ENCODE data around the gene HIF3A.

HIF3A gene

GRCh38 chr19:46381756-46382345, 85.0 kb downstream of the HIF3A start:
- DNase-seq (ENCODE audit: low read depth in 2 of 3, low spot score in 2 of 3), result no peak

GRCh38 chr19:46383171-46383815, 86.5 kb downstream of the HIF3A start:
- DNase-seq (ENCODE audit: low read depth in 2 of 3, low spot score in 2 of 3), result no peak

- no peak for DNase-seq (ENCODE audit: low read depth in 2 of 3, low spot score in 2 of 3)
Observed at GRCh38 chr19:46383846-46384245, 87.0 kb downstream of the HIF3A start.

GRCh38 chr19:46384396-46384795, 87.6 kb downstream of the HIF3A start:
- no peak for DNase-seq (ENCODE audit: low read depth in 2 of 3, low spot score in 2 of 3)

- DNase-seq (ENCODE audit: low read depth in 2 of 3, low spot score in 2 of 3), result no peak
Observed at GRCh38 chr19:46385636-46386035, 88.8 kb downstream of the HIF3A start.

- DNase-seq (ENCODE audit: low read depth in 2 of 3, low spot score in 2 of 3), result no peak
Observed at GRCh38 chr19:46386151-46386550, 89.3 kb downstream of the HIF3A start.

GRCh38 chr19:46386996-46387712, 90.3 kb downstream of the HIF3A start:
- no peak for DNase-seq (ENCODE audit: low read depth in 2 of 3, low spot score in 2 of 3)

GRCh38 chr19:46387713-46388130, 90.9 kb downstream of the HIF3A start:
- no peak for DNase-seq (ENCODE audit: low read depth in 2 of 3, low spot score in 2 of 3)

GRCh38 chr19:46388311-46389095, 91.7 kb downstream of the HIF3A start:
- DNase-seq (ENCODE audit: low read depth in 2 of 3, low spot score in 2 of 3), result no peak

- DNase-seq (ENCODE audit: low read depth in 2 of 3, low spot score in 2 of 3), result no peak
Observed at GRCh38 chr19:46390121-46390858, 93.4 kb downstream of the HIF3A start.

- no peak for DNase-seq (ENCODE audit: low read depth in 2 of 3, low spot score in 2 of 3)
Observed at GRCh38 chr19:46390866-46391265, 94.0 kb downstream of the HIF3A start.

- no peak for DNase-seq (ENCODE audit: low read depth in 2 of 3, low spot score in 2 of 3)
Observed at GRCh38 chr19:46391296-46392251, 94.7 kb downstream of the HIF3A start.

- DNase-seq (ENCODE audit: low read depth in 2 of 3, low spot score in 2 of 3), result no peak
Observed at GRCh38 chr19:46392252-46392801, 95.5 kb downstream of the HIF3A start.

GRCh38 chr19:46392837-46393236, 96.0 kb downstream of the HIF3A start:
- no peak for DNase-seq (ENCODE audit: low read depth in 2 of 3, low spot score in 2 of 3)

Measured in activated CD8-positive, alpha-beta memory T cell treated with anti-CD3 and anti-CD28 coated beads for 48 hours (primary cell).